HG02571 (cell line): ENCODE measurements around the gene SLFN13.
"Not testable (repeated sequence)": the region's sequence is repeated elsewhere in the genome, so short reads cannot be mapped to it uniquely, and the experiment has no call there.

Experiments
- ATAC-seq: cut with Tn5 transposase; IDR thresholded peaks from one replicate; pipeline ENCODE4 v1.9.1; 2021; ENCODE audit warnings: mild to moderate bottlenecking, moderate library complexity; ENCODE audit not compliant: unreplicated experiment

Gene SLFN13, protein sequence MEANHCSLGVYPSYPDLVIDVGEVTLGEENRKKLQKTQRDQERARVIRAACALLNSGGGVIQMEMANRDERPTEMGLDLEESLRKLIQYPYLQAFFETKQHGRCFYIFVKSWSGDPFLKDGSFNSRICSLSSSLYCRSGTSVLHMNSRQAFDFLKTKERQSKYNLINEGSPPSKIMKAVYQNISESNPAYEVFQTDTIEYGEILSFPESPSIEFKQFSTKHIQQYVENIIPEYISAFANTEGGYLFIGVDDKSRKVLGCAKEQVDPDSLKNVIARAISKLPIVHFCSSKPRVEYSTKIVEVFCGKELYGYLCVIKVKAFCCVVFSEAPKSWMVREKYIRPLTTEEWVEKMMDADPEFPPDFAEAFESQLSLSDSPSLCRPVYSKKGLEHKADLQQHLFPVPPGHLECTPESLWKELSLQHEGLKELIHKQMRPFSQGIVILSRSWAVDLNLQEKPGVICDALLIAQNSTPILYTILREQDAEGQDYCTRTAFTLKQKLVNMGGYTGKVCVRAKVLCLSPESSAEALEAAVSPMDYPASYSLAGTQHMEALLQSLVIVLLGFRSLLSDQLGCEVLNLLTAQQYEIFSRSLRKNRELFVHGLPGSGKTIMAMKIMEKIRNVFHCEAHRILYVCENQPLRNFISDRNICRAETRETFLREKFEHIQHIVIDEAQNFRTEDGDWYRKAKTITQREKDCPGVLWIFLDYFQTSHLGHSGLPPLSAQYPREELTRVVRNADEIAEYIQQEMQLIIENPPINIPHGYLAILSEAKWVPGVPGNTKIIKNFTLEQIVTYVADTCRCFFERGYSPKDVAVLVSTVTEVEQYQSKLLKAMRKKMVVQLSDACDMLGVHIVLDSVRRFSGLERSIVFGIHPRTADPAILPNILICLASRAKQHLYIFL

DNA sequence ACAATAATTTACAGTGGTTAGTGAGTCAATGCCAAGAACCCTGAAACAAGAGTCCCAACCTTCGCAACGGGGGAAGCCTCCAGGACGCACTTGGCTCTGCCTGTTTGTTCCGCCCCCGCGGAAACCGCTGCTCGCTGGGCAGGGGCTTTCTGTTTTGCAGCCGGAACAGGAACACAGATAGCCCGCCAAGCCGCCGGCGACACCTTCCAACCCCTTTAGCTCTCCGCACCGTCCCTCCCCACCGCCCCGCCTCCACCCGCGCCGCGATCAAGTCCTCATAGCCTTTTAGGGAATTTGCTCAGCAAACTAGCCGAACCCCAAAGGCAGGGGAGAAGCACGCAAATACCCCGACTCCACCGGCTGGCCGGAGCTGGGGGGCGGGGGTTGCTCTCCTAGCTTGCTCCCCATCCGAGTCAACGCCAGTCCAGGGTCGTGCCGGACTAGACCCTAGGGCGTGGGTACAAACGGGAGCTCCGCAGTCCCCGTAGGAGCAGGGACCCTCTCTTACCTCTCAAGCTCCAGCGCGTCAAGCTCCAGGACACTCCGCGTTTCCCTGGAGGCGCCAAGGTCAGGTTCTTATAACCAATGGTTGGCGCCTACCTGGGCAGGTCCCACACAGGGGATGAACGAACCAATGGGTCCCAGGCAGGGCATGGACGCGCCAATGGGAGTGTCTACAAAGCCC, at the start of gene SLFN13:
Gene SLFN13 (minus strand): TSS at position 553 of the 685 bp plus-strand sequence. CDS start 3,086 bp downstream, outside the sequence.
- peak; percentile 68 for ATAC-seq

GRCh38 chr17:35496451-35497290, 48.1 kb upstream of the SLFN13 start:
- no peak for ATAC-seq

- no peak for ATAC-seq
These were observed 44.5 kb upstream of the SLFN13 start for GRCh38 chr17:35493040-35493439.

DNA sequence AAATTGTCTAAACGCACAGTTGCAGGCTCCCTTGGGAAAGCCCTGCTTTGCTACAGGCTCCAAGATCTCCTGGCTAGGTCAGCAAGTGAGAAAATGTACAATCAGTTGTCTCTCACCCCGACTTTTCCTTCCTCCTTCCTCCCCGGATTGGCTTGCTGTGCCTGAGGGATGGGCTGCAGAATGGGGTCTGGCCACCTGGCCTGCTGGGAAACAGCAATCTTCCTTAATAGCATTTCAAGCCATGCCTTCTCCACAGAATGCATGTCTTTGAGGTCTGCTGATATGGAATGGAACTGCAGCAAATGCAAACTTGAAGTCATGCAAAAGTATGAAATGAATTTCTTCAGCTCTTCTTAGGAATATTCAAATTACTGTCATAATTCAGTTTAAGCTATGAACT, 42.9 kb upstream of the SLFN13 start:
- no peak for ATAC-seq

DNA sequence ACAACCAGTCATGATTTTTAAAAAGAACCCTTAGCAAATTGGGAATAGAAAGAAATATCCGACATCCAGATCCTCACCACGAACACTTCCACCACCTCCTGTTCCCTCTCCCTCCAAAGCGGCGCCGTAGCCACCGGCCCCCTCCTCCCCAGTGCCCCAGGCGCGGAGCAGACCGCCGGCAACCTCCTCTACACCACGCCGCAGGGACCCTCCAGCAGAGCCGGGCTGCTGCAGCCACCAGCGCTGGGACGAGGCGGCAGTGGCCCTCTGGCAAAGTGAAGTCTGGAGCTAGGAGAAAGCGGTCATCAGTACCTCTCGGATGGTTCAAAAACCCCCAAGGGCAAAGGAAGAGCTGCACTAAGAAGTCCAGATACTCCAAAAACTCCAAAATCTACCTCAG, 41.4 kb upstream of the SLFN13 start:
- ATAC-seq: no peak

DNA sequence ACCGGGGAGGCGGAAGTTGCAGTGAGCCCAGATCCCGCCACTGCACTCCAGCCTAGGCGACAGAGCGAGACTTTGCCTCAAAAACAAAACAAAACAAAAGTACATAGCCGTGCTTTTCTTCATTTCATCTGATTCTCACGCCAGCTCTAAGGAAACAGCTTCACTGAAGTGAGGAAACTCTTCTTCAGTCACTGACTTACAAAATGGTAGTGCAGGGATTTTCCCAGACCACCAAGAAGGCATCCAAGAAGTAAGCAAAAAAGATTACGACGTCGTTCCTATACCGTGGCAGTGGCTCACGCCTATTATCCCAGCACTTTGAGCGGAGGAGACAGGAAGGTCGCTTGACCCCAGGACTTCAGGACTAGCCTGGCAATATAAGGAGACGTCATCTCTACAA, 40.4 kb upstream of the SLFN13 start:
- no peak for ATAC-seq

DNA sequence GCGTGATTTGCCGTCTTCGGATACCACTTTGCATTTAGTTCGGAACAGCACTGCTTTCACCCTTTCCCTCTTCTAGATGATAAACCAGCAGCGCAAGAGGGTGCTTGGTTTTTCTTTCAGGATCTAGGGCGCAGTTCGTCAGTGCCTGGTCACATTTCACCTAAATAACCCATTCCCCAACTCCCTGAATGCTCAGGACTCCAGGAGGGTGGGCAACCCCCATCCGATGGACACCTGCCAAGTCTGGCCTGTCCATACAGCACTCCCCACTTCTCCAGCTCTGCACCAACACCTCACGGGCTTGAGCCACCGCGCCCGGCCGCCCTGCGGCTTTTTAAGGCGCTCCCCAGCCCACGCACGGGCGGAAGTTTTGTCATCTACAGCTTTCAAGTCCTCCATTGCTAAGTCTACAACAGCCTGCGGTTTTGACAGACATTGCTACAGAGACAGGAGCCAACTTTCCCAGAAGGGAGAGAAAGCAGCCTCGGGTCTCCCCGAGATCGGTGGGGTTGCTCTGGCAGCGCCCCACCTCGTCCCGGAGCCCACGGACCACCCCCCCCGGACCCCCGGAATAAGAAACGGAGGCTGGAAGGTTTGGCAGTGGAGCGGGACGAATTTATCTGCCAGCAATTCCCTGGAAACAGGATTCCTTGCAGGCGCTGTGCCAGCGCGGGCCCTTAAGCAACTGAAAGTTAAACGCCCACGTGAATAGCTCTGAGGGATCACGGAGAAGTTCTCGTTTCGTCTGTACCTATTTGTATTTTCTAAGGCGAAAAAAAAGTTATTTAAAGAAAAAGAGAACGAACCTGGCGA, 38.6 kb upstream of the SLFN13 start:
- no peak for ATAC-seq

DNA sequence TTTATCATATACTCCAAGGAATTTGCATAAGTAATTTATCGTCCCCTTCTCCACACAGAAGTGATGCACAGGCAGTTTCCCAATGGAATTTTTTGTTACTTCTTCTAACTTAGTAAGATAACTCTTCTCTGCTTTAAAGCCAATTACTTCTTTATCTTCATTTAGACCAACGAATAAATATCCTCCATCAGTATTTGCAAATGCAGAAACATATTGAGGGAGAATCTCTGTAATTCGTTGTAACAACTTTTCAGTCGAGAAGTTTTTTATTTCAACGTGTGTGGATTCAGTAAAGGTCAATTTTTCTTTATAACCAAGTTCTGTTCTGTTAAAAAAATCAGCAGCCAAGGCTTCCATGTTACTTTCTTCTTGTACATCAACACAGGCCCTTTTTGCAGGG, 30.7 kb upstream of the SLFN13 start:
- ATAC-seq: no peak

DNA sequence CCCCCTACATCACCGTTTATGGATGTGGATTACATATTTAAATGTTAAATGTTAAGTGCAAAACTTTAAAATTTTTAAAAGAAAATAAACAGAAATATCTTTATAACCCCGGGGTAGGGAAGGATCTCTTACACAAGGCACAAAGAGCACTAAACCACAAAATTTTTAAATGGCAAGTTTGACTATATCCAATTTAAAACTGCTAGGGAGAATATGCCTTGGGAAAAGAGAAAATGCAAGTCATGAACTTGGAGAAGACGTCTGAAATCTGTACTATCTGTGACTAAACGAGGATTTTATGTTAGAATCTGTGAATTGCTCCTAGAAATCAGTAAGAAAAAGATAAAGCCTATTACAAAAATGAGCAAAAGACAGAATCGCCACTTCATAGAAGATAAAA, 28.7 kb upstream of the SLFN13 start:
- no peak for ATAC-seq

DNA sequence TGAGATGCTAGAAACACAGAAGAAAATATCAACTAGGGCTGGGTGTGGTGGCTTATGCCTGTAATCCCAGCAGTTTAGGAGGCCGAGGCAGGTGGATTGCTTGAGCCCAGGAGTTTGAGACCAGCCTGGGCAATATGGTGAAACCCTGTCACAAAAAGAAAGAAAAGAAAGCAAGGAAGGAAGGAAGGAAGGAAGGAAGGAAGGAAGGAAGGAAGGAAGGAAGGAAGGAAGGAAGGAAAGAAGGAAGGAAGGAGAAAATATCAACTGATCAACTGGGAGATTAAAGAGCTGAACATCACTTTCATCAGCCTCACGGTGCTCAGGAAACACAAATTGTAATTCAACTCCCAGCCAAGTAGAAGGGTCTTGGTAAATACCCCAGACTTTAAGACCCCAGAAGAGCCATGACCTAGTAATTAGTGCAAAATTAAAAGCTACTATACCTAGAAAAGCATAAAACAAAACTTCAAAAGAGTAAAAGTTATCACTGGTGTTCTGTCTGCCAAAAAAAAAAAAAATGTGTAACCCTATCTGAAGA, 27.8 kb upstream of the SLFN13 start:
- no peak for ATAC-seq

GRCh38 chr17:35468475-35468874, 19.9 kb upstream of the SLFN13 start:
- ATAC-seq: no peak

- no peak for ATAC-seq
These were observed 19.3 kb upstream of the SLFN13 start for GRCh38 chr17:35467824-35468223.

DNA sequence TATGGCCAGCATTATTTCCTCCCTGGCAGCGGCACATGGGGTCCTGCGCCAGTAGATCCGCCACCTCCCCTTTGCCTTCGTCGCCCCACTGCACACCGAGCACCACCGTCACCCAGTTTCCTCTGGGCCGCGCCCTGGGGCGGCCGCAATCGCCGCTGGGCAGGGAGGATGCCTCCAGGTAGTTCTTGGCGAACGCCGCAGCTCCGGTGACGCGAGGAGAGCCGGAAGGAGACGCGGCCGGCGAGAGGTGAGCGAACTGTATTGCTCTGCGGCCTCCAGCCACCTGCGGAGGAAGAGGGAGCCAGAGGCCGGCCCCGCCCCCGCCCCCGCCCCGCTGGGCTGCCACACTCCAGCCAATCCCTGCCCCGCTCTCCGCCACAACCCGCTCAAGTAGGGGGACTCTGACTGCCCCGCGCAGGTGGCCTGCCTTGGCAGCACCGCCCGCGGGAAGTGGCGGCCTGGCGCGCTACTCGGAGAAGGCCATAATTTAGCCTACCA, 11.8 kb upstream of the SLFN13 start:
- peak; percentile 80 for ATAC-seq

GRCh38 chr17:35454035-35454434, 5.5 kb upstream of the SLFN13 start:
- ATAC-seq: not testable (repeated sequence)

- no peak for ATAC-seq
These were observed 4.6 kb upstream of the SLFN13 start for GRCh38 chr17:35453171-35453570.

GRCh38 chr17:35449371-35449931, 885 bp upstream of the SLFN13 start:
- ATAC-seq: no peak

- ATAC-seq: no peak
These were observed 297 bp upstream of the SLFN13 start for GRCh38 chr17:35448899-35449227.

GRCh38 chr17:35447499-35447898, 1.1 kb downstream of the SLFN13 start:
- ATAC-seq: no peak

DNA sequence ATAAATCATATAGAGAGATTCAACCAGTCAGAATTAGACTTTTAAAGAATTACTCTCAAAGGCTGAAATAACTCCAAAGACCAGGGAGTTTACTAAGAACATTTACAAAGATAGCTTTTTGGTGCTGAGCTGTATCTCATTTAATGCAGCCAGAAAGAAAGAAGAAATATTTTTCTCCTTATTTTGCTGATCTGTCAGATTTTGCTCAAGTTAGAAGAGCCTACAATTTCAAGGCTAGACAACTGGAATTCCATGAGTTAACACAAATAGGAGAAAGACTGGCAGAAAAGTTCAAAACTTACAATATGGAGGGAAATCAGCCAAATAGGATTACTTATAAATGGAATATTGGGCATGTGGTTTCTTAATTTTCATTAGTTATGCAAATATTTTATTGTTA, 10.1 kb downstream of the SLFN13 start:
- ATAC-seq: no peak
